Measurements from ENCODE around the gene SMIM35.
"Not testable (repeated sequence)": the region's sequence is repeated elsewhere in the genome, so short reads cannot be mapped to it uniquely, and the experiment has no call there.

Gene SMIM35

GRCh38 chr11:118082880-118083552 lies 3.7 kb downstream of the SMIM35 start:
- no peak for DNase-seq (ENCODE audit: low read depth in 1 of 2, low spot score in 1 of 2)

- no peak for DNase-seq (ENCODE audit: low read depth in 1 of 2, low spot score in 1 of 2)
Observed at GRCh38 chr11:118081241-118081958, 5.4 kb downstream of the SMIM35 start.

- no peak for DNase-seq (ENCODE audit: low read depth in 1 of 2, low spot score in 1 of 2)
Observed at GRCh38 chr11:118080296-118080695, 6.5 kb downstream of the SMIM35 start.

- no peak for DNase-seq (ENCODE audit: low read depth in 1 of 2, low spot score in 1 of 2)
Observed at GRCh38 chr11:118079491-118079890, 7.3 kb downstream of the SMIM35 start.

GRCh38 chr11:118078911-118079411 lies 7.8 kb downstream of the SMIM35 start:
- DNase-seq (ENCODE audit: low read depth in 1 of 2, low spot score in 1 of 2), result no peak

- DNase-seq (ENCODE audit: low read depth in 1 of 2, low spot score in 1 of 2), result no peak
Observed at GRCh38 chr11:118076754-118077281, 9.9 kb downstream of the SMIM35 start, which contains the start of gene TMPRSS4. Gene TMPRSS4 (plus strand): TSS chr11:118077078. CDS start chr11:118077303, 225 bp downstream.

- no peak for DNase-seq (ENCODE audit: low read depth in 1 of 2, low spot score in 1 of 2)
Observed at GRCh38 chr11:118074785-118075184, 12.0 kb downstream of the SMIM35 start.

GRCh38 chr11:118074091-118074685 lies 12.6 kb downstream of the SMIM35 start:
- no peak for DNase-seq (ENCODE audit: low read depth in 1 of 2, low spot score in 1 of 2)

GRCh38 chr11:118073554-118073953 lies 13.2 kb downstream of the SMIM35 start:
- DNase-seq (ENCODE audit: low read depth in 1 of 2, low spot score in 1 of 2), result no peak

GRCh38 chr11:118071416-118072030 lies 15.2 kb downstream of the SMIM35 start:
- no peak for DNase-seq (ENCODE audit: low read depth in 1 of 2, low spot score in 1 of 2)

- no peak for DNase-seq (ENCODE audit: low read depth in 1 of 2, low spot score in 1 of 2)
Observed at GRCh38 chr11:118068945-118069612, 17.7 kb downstream of the SMIM35 start.

GRCh38 chr11:118068206-118068944 lies 18.4 kb downstream of the SMIM35 start:
- no peak for DNase-seq (ENCODE audit: low read depth in 1 of 2, low spot score in 1 of 2)

- no peak for DNase-seq (ENCODE audit: low read depth in 1 of 2, low spot score in 1 of 2)
Observed at GRCh38 chr11:118067006-118067405, 19.8 kb downstream of the SMIM35 start.

- DNase-seq (ENCODE audit: low read depth in 1 of 2, low spot score in 1 of 2), result no peak
Observed at GRCh38 chr11:118065384-118065783, 21.4 kb downstream of the SMIM35 start.

- DNase-seq (ENCODE audit: low read depth in 1 of 2, low spot score in 1 of 2), result no peak
Observed at GRCh38 chr11:118064956-118065355, 21.8 kb downstream of the SMIM35 start.

- DNase-seq (ENCODE audit: low read depth in 1 of 2, low spot score in 1 of 2), result not testable (repeated sequence)
Observed at GRCh38 chr11:118062631-118063030, 24.1 kb downstream of the SMIM35 start.

GRCh38 chr11:118062181-118062580 lies 24.6 kb downstream of the SMIM35 start:
- DNase-seq (ENCODE audit: low read depth in 1 of 2, low spot score in 1 of 2), result not testable (repeated sequence)

- DNase-seq (ENCODE audit: low read depth in 1 of 2, low spot score in 1 of 2), result no peak
Observed at GRCh38 chr11:118061586-118062125, 25.1 kb downstream of the SMIM35 start.

- no peak for DNase-seq (ENCODE audit: low read depth in 1 of 2, low spot score in 1 of 2)
Observed at GRCh38 chr11:118060869-118061268, 25.9 kb downstream of the SMIM35 start.

All from activated CD4-positive, alpha-beta T cell treated with anti-CD3 and anti-CD28 coated beads, Interleukin-2, amount 50 U/mL, for 24 hours (primary cell).